Islet precursor cell (in vitro differentiated cells): ENCODE results near the gene RNASEH2C.

Experiments
- DNase-seq: peaks from one replicate; pipeline ENCODE4 v3.0.0-alpha.2; 2018

The RNASEH2C gene

DNA sequence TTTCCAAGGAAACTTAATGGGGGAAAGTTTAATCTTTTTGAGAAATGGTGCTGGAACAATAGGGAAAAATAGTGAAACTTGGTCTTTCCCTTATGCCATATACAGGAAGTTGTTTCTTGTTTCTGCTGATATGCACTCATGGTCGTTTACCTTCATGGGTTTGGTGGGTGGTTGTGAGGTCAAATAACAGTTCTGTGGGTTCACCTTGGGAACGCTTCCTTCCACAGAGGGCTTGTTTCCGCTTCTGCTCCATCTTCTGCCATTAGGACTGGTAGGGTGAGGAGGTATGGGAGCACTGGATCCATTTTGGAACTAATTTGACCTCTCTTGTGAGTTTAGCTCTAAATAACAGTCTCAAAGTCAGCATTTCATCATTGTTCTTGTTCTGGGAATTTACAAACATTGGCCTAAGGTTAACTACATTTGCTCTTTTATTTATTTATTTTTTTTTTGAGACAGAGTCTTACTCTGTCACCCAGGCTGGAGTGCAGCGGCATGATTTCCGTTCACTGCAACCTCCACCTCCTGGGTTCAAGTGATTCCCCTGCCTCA lies 40.3 kb downstream of the RNASEH2C start:
- no peak for DNase-seq

DNA sequence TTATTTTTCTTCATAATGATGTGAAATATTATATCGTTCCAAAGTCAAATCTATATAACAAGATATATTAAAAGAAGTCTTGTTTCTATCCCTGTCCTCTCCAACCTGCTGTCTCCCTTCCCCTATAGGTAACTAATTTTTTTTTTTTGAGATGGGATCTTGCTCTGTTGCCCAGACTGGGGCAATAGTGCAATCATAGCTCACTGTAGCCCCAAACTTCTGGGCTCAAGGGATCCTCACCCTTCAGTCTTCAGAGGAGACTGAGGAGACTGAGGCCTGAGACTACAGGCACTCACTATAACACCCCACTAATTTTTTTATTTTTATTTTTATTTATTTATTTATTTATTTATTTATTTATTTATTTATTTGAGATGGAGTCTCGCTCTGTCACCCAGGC lies 47.6 kb downstream of the RNASEH2C start:
- no peak for DNase-seq

DNA sequence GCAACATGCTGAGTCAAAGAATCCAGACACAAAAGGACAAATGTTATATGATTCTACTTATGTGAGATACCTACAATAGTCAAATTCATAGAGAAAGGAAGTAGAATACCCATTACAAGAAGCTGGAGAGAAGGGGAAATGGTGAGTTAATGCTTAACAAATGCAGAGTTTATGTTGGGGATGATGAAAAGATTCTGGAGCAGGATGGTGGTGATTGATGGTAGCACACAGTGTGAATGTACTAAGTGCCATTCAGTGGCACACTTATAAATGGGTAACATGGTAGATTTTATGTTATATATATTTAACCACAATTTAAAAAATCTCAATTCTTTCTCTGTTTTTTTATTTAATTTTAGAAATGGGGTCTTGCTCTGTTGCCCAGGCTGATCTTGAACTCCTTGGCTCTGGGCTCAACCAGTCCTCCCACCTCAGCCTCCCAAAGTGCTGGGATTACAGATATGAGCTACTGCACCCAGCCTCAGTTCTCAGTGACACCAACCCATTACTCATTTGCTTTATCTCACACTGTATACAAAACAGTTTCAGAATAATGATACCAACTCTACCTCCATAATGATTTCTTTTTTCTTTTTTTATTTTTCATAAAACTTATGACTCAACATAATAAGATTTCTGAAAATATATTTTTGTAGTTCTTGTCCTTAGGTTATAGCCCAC lies 48.3 kb downstream of the RNASEH2C start:
- DNase-seq = no peak
